Measurements from ENCODE around the gene SIRT3. TPM values are rescaled to one million over a fixed set of nuclear protein-coding genes. Genes with fewer than 3 reads are reported as not detected.
"Not testable (repeated sequence)": the region's sequence is repeated elsewhere in the genome, so short reads cannot be mapped to it uniquely, and the experiment has no call there.

Gene SIRT3
- total RNA-seq, 1 experiment from 2014 or later: 13.9 TPM

- H3K79me1 ChIP-seq (ENCODE audit: insufficient read depth, low read depth, low read length, poor library complexity, severe bottlenecking); H4K5ac ChIP-seq (ENCODE audit: insufficient read length, low read depth, low read length); H3K23ac ChIP-seq (ENCODE audit: insufficient read length, low read depth, low read length); H3K14ac ChIP-seq (ENCODE audit: insufficient read depth, low read length); H3K4me1 Mint-ChIP-seq; H3T11ph ChIP-seq (ENCODE audit: low read length); H2BK20ac ChIP-seq (ENCODE audit: low read depth, low read length, poor library complexity, severe bottlenecking); H3K36me3 Mint-ChIP-seq (ENCODE audit: insufficient read depth in 1 of 3, low read depth in 3 of 3); H3K4me2 ChIP-seq (ENCODE audit: insufficient read depth, insufficient read length, low read length); H3K4me3 Mint-ChIP-seq; H3K56ac ChIP-seq (ENCODE audit: insufficient read length, low read depth, low read length); H3K9ac ChIP-seq (ENCODE audit: extremely low read depth, insufficient read length, low read length); H4K8ac ChIP-seq (replicated peaks; ENCODE audit: insufficient read length, low read depth, low read length); H3K79me2 ChIP-seq (ENCODE audit: insufficient read depth, low read length); H2BK120ac ChIP-seq (ENCODE audit: low read depth, low read length, poor library complexity, severe bottlenecking); H3K27ac Mint-ChIP-seq; H3K23me2 ChIP-seq (ENCODE audit: insufficient read length, low read depth, low read length, poor library complexity, severe bottlenecking); H4K20me1 ChIP-seq (ENCODE audit: control insufficient read depth, insufficient read depth, insufficient read length); H2AFZ ChIP-seq (ENCODE audit: low read length); H2BK5ac ChIP-seq (ENCODE audit: insufficient read length, low read length); H2BK12ac ChIP-seq (ENCODE audit: insufficient read length, low read depth, low read length); H3K27me3 Mint-ChIP-seq (ENCODE audit: low read depth); H3K9me3 ChIP-seq (ENCODE audit: control insufficient read depth, low read depth, low read length); H2AK5ac ChIP-seq (ENCODE audit: insufficient read length, low read length); H3K18ac ChIP-seq (ENCODE audit: insufficient read length, low read depth, low read length); H3K4me1 ChIP-seq (ENCODE audit: insufficient read depth, low read length); DNase-seq; H3K27me3 ChIP-seq (ENCODE audit: insufficient read depth, low read length); H2BK15ac ChIP-seq (ENCODE audit: low read depth, low read length); H3K27ac ChIP-seq (ENCODE audit: insufficient read length, low read depth, low read length); H4K91ac ChIP-seq (ENCODE audit: insufficient read length, low read depth, low read length); H3K9me3 Mint-ChIP-seq; H3K4ac ChIP-seq (ENCODE audit: low read depth, low read length): not testable (repeated sequence)
- TF ChIP-seq, protein P1, sequence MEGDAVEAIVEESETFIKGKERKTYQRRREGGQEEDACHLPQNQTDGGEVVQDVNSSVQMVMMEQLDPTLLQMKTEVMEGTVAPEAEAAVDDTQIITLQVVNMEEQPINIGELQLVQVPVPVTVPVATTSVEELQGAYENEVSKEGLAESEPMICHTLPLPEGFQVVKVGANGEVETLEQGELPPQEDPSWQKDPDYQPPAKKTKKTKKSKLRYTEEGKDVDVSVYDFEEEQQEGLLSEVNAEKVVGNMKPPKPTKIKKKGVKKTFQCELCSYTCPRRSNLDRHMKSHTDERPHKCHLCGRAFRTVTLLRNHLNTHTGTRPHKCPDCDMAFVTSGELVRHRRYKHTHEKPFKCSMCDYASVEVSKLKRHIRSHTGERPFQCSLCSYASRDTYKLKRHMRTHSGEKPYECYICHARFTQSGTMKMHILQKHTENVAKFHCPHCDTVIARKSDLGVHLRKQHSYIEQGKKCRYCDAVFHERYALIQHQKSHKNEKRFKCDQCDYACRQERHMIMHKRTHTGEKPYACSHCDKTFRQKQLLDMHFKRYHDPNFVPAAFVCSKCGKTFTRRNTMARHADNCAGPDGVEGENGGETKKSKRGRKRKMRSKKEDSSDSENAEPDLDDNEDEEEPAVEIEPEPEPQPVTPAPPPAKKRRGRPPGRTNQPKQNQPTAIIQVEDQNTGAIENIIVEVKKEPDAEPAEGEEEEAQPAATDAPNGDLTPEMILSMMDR (conservative IDR thresholded peaks at IDR 0.05): peak; percentile 35
- no CpG with 5 or more reads among the region's 13 CpGs for WGBS (ENCODE audit: extremely low coverage, insufficient read length, low lambda C conversion rate)
Measured at GRCh38 chr11:180242-180641, 55.9 kb downstream of the SIRT3 start.

Other genes starting within 250 kb of the SIRT3 start
- not detected in 2 replicates for gene SCGB1C1, start 43.3 kb downstream of the SIRT3 start, total RNA-seq (2021)
- gene BET1L, start 28.9 kb downstream of the SIRT3 start, total RNA-seq (2021): 44.1 and 49.4 TPM in 2 replicates
- gene RIC8A, start 28.6 kb downstream of the SIRT3 start, total RNA-seq (2021): 94.9 and 98.1 TPM in 2 replicates
- 141 and 148 TPM in 2 replicates for gene PSMD13, start 634 bp upstream of the SIRT3 start, total RNA-seq (2021)
- gene NLRP6, start 42.1 kb upstream of the SIRT3 start, total RNA-seq (2021): not detected in 2 replicates
- 57.9 and 58.3 TPM in 2 replicates for gene PGGHG, start 52.8 kb upstream of the SIRT3 start, total RNA-seq (2021)
- gene IFITM5, start 63.2 kb upstream of the SIRT3 start, total RNA-seq (2021): not detected in 2 replicates
- gene IFITM2, start 71.5 kb upstream of the SIRT3 start, total RNA-seq (2021): 421 and 425 TPM in 2 replicates
- 498 and 500 TPM in 2 replicates for gene IFITM1, start 77.7 kb upstream of the SIRT3 start, total RNA-seq (2021)
- 419 and 425 TPM in 2 replicates for gene IFITM3, start 84.5 kb upstream of the SIRT3 start, total RNA-seq (2021)
- 101 and 105 TPM in 2 replicates for gene B4GALNT4, start 133.2 kb upstream of the SIRT3 start, total RNA-seq (2021)
- gene PKP3, start 157.9 kb upstream of the SIRT3 start, total RNA-seq (2021): 41.7 and 43.8 TPM in 2 replicates
- gene SIGIRR, start 178.7 kb upstream of the SIRT3 start, total RNA-seq (2021): 85.7 and 89.7 TPM in 2 replicates
- gene ANO9, start 205.7 kb upstream of the SIRT3 start, total RNA-seq (2021): 12.3 and 13.1 TPM in 2 replicates
- gene PTDSS2, start 213.9 kb upstream of the SIRT3 start, total RNA-seq (2021): 53.4 and 55.3 TPM in 2 replicates

Data from H9 (cell line).